Measurements from ENCODE around the gene SLC22A7. TPM values are rescaled to one million over a fixed set of nuclear protein-coding genes. Genes with fewer than 3 reads are reported as not detected.
A peak's percentile ranks its signal among the peaks of the same experiment; 100 is the strongest.

Gene SLC22A7
- not detected for total RNA-seq
- long read RNA-seq, result 0 reads

- intact Hi-C loops (cut with DNase I), result no loop called here
- peak; percentile 68 to 71 for ATAC-seq
- peak; percentile 46 for DNase-seq
Measured at GRCh38 chr6:43297644-43298564, at the start of gene SLC22A7. TSS of gene SLC22A7 (plus strand) at chr6:43298260. CDS start at chr6:43298359, 99 bp downstream.

GRCh38 chr6:43248791-43249190 is 49.3 kb upstream of the SLC22A7 start:
- DNase-seq, result no peak
- no peak for ATAC-seq
- intact Hi-C loops (cut with DNase I), result no loop called here

- no peak for ATAC-seq
- intact Hi-C loops (cut with DNase I), result no loop called here
Measured at GRCh38 chr6:43250992-43251373, 47.1 kb upstream of the SLC22A7 start.

GRCh38 chr6:43253401-43253800 is 44.7 kb upstream of the SLC22A7 start:
- DNase-seq (no peak), ATAC-seq (no peak)
- intact Hi-C loops (cut with DNase I), result no loop called here

More at GRCh38 chr6:43250992-43251373, 47.1 kb upstream of the SLC22A7 start:
- no peak for DNase-seq

GRCh38 chr6:43254138-43254817 is 43.8 kb upstream of the SLC22A7 start:
- no peak for ATAC-seq
- no peak for DNase-seq
- intact Hi-C loops (cut with DNase I), result no loop called here

GRCh38 chr6:43254846-43255245 is 43.2 kb upstream of the SLC22A7 start:
- DNase-seq (no peak), ATAC-seq (no peak)
- intact Hi-C loops (cut with DNase I), result no loop called here

GRCh38 chr6:43255408-43256054 is 42.5 kb upstream of the SLC22A7 start:
- intact Hi-C loops (cut with DNase I), result no loop called here

GRCh38 chr6:43256670-43257366 is 41.2 kb upstream of the SLC22A7 start:
- ATAC-seq (no peak), DNase-seq (no peak)
- intact Hi-C loops (cut with DNase I), result no loop called here

More at GRCh38 chr6:43255408-43256054, 42.5 kb upstream of the SLC22A7 start:
- DNase-seq (no peak), ATAC-seq (no peak)

GRCh38 chr6:43257367-43258145 is 40.5 kb upstream of the SLC22A7 start:
- ATAC-seq, result no peak
- DNase-seq, result no peak
- intact Hi-C loops (cut with DNase I), result no loop called here

- ATAC-seq (no peak), DNase-seq (no peak)
- intact Hi-C loops (cut with DNase I), result no loop called here
Measured at GRCh38 chr6:43258180-43258579, 39.9 kb upstream of the SLC22A7 start.

- intact Hi-C loops (cut with DNase I), result no loop called here
- ATAC-seq, result no peak
- no peak for DNase-seq
Measured at GRCh38 chr6:43258807-43259686, 39.0 kb upstream of the SLC22A7 start.

GRCh38 chr6:43260791-43261190 is 37.3 kb upstream of the SLC22A7 start:
- no peak for DNase-seq
- intact Hi-C loops (cut with DNase I), result loop anchor here (5.0 to 10.0 kb wide), 2 partner anchors 77 to 234 kb away; no protein-coding TSS in a partner anchor
- no peak for ATAC-seq

- intact Hi-C loops (cut with DNase I), result loop anchor here (5.0 to 10.0 kb wide), 2 partner anchors 76 to 234 kb away; no protein-coding TSS in a partner anchor
- ATAC-seq, result no peak
Measured at GRCh38 chr6:43261198-43261597, 36.9 kb upstream of the SLC22A7 start.

GRCh38 chr6:43262000-43262779 is 35.9 kb upstream of the SLC22A7 start:
- intact Hi-C loops (cut with DNase I), result loop anchor here (2.0 to 10.0 kb wide), 3 partner anchors 73 to 233 kb away; no protein-coding TSS in a partner anchor
- ATAC-seq, result no peak
- DNase-seq, result no peak

More at GRCh38 chr6:43261198-43261597, 36.9 kb upstream of the SLC22A7 start:
- DNase-seq, result no peak

- intact Hi-C loops (cut with DNase I), result loop anchor here (2.0 to 10.0 kb wide), 3 partner anchors 72 to 232 kb away; no protein-coding TSS in a partner anchor
- no peak for ATAC-seq
- DNase-seq, result no peak
Measured at GRCh38 chr6:43262780-43263313, 35.2 kb upstream of the SLC22A7 start.
